CD4-positive, alpha-beta T cell treated with Interleukin-6 at 100 ng/mL for 8 hours (primary cell): ENCODE data around the gene PRKD3.
"Not testable (repeated sequence)": the region's sequence is repeated elsewhere in the genome, so short reads cannot be mapped to it uniquely, and the experiment has no call there.

Experiments used
- DNase-seq: peaks from one replicate; pipeline ENCODE4 v3.0.0-alpha.2; 2020; ENCODE audit warnings: mixed read lengths, low spot score

The PRKD3 gene

DNA sequence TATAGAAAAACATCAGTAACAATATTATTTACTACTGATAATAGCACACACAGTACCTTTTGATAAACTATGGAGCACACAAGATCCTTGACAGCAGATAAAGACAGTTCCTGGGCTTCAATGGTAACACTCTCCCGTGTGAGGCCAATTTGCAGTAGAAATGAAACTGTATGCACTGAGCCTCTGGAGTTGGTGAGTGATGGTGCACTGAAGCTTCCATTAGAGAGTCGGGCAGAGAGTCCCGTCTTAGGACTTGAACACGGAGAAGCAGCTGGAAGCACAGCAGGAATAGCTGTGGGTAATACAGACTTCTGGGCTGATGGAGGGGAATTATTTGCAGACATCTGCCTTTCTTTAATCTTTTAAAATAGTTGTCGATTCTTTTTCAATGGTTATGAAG, 8.5 kb downstream of the PRKD3 start:
- DNase-seq: no peak

DNA sequence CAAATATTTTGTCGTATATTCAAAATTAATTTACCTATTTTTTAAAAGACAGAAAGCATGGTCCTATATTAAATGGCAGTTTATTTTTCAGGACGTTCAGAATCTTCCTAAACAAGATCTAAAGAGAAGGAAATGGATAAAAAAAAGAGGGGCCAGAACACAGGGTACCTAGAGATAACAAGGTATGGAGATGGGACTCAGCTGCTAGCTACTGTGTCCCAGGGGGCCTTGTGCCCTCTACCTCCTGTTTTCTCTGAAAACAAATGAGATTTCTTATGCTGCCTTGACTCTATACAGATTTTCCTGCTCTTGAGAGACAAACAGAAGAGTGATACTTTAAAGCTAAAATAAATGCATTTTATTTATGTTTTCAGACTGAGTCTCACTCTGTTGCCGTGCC, 9.3 kb downstream of the PRKD3 start:
- DNase-seq: no peak

DNA sequence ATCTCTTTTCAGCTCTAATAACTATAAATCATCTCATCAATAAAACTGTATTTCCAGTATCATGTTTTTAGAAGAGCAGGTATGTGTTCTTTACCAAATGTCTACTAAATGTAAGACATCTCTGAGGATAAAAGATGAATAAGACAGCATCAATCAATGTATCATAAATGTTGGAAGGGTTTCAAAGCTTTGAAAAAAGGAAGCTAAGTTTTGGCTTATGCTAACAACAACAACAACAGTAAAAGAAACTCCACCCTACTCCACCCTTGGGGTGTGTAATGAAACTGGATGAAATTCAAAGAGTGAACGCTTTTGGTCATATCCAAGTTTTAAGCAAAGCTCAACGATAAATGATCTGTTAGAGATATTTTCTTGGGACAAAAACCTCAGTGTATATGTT, 17.1 kb downstream of the PRKD3 start:
- DNase-seq: no peak

DNA sequence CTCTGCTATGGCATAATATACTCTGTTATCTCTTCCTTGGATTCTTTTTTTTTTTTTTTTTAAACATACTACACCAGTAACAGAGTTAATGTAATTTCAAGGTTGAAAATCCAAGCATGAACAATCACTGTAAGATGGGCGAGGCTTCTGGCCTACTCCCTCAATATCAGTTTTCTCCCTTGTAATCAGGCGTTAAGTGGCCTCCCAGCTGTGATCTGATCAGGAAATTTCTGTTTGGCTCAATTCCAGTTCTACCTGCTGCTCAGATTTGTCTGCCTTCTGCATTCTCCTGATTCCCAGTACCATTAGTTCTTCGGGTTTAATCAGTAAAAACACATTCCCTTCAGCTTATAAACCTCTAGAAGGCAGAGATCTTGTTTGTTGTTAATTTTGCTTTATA, 18.6 kb downstream of the PRKD3 start:
- DNase-seq: no peak

DNA sequence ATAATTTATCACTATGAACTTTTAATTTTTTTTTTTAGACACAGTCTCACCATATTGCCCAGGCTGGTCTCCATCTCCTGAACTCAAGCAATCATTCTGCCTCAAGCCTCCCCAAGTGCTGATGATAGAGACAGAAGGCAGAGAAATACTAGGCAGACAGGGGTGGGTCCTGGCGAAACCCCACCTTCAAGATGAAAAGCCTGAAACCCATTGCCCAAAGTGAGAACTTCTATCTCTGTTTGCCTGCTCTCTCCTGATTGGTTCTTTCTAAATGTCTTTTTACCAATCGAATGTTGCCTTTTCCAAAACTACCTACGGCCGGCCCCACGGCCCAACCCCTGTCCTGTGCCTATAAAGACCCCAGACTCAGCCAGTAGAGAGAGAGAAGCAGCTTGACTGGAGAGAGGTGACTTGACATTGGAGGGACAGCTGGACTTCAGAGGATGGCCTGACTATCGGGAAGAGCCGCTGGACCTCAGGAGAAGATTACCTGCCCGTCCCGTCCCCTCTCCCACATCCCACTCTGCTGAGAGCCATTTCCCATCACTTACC, 21.9 kb downstream of the PRKD3 start:
- DNase-seq: no peak

DNA sequence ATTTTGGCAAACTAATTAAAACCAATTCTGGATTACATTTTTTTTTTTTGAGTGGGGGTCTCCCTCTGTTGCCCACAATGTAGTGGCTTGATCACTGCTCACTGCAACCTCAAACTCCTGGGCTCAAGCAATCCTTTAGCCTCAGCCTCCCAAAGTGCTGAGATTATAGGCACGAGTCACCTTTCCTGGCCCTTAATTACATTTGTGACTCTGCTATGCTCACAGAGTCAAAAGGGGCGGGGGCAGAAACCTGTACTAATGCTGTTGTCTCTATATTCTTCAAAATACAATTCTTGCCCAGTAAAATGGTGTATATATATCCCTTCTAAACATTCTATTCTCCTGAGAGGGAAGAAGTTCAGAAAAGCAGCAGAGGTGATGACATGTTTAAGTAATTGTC, 23.2 kb downstream of the PRKD3 start:
- DNase-seq: no peak

DNA sequence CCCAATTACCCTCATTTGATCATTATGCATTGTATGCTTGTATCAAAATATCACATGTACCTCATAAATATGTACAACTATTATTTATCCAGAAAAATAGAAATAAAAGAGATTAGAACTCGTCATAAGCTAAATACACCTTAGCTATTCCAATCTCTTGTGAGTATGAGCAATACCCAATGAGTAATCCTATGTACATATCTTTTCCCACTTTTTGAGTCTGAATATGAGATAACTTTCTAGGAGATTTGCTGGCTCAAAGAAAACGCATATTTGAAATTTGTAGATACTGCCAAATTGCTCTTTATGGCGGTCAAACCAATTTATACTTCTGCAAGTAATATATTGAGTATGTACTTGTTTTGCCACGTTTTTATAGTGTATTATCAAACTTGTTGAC, 24.1 kb downstream of the PRKD3 start:
- DNase-seq: no peak

DNA sequence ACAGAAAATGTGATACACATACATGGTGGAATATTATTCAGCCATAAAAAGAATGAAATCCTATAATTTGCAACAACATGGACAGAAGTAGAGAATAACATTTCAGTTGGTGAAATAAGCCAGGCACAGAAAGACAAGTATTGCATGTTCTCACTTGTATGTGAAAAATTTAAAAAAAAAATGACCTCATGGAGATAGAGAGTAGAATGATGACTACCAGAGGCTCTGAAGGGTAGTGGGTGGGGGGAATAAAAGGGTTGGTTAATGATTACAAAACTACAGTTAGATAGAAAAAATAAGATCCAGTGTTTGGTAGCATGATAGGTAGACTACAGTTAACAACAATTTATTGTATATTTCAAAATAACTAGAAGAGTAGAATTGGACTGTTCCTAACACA, 24.5 kb downstream of the PRKD3 start:
- no peak for DNase-seq

DNA sequence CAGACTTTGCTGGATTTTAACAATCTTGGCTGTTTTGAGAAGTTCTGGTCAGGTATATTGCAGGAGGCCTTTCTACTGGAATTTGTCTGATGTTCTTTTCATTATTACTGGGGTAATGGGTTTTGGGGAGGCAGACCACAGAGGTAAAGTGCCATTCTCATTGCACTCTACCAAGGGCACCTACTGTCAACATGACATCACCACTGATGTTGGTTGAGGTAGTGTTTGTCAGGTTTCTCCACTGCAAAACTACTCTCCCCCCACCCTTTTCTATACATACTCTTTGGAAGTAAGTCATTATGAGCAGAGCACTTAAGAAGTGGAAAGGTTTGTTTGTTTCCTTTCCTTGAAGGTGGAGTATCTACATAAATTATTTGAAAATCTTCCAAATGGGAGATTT, 27.0 kb downstream of the PRKD3 start:
- no peak for DNase-seq

DNA sequence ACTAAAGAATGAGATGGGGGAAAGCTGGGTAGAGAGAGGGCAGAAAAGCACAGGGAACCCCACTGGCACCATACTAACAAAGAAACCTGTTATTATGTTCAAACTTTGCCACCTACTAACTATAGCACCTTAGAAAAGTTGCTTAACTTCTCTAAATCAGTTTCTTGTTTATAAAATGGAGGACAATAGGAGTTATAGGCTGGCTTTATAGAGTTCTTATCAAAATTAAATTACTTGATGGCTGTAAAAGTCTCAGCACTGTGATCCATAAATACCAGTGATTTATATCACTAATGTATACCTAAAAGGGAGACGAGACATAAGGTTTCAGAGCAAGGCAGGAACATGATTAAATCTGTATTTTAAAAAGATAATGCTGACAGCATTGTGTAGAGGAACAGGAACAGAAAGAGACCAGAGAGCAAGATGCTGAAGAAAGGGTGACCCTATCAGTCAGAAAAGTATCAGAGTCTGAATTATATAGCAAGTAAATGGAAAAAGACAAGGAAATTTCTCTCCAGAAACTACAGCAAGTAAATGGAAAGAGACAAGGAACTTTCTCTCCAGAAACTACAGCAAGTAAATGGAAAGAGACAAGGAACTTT, 29.1 kb downstream of the PRKD3 start:
- no peak for DNase-seq

DNA sequence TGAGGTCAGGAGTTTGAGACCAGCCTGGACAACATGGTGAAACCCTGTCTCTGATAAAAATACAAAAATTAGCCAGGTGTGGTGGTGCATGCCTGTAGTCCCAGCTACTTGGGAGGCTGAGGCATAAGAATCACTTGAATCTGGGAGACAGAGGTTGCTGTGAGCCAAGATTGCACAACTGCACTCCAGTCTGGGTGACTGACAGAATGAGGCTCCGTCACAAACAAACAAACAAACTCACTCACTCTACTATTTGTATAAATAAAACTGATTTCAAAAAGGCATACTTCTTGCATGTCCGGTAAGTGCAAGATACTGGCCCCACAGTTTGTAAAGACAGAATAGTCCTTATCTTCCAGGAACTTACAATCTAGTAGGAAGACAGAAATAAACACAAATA, 29.8 kb downstream of the PRKD3 start:
- DNase-seq: not testable (repeated sequence)

DNA sequence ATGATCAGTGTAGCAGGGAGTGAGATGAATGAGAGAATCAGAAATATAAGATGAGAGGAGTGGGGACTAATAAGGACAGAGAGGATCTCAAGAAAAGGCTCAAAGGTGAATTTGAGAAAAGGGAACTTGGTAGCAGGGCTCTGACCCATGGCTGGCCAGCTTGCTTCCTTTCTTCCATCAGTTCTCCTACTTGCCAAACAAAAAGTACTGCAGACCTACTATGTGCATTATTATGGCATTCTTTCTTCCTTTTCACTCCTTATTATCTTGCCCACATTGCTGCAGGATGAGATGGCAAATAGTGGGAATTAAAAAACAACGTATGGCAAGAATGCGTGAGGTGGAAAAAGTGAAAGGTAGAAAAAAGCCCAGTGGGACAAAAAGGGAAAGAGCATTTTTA, 33.0 kb downstream of the PRKD3 start:
- DNase-seq: no peak

DNA sequence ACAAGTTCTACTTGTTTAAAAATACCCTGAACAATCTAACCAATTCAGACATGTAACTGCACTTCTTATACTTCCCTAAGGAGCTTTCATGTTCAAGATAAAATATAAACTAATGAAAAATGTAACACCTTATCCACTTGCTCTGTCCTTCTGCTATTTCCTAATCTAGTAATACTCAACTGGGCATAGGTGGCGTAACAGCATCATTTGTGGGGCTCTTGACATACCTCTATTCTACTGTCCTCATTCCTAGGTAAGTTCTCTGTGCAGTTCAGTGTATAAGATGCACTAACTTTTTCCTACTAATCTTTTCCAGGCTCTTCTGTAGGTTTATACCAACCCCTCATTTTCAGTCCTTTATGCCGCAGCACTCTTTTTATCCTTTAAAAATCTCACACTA, 36.7 kb downstream of the PRKD3 start:
- no peak for DNase-seq

DNA sequence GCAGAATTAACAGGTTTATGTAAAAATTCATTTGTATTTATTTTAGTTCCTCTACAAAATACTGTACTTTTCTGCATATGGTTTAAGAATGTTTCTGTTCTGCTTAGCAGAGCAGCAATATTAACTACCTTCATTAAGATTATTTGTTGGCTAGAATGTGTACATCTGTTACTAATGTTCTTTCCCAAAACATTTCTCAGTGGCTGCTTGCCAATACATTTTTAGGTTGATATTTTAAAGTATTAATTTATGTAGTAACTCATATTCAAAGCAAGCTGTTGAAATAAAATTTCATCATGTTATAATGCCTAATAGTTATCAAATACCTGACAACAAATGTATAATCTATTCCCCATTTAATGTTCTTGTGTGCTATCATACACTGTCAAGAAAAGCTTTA, 40.3 kb downstream of the PRKD3 start:
- DNase-seq: no peak

DNA sequence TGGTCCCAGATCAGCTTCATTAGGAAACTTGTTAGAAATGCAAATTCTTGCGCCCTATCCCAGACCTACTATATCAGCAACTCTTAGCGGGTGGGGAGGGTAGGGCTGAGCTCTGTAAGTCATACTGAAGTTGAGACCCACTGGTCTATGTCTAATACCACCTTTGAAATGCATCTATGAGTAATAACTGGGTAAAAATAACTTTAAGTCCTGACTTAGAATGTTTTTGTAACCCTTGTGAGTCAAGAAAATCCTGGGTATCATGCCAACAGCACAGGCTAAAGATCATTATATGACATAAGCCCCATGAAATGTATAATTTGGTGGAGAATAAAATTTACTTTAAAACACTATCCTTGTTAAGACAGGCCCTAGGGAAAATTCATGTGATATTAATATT, 41.4 kb downstream of the PRKD3 start:
- DNase-seq: no peak

DNA sequence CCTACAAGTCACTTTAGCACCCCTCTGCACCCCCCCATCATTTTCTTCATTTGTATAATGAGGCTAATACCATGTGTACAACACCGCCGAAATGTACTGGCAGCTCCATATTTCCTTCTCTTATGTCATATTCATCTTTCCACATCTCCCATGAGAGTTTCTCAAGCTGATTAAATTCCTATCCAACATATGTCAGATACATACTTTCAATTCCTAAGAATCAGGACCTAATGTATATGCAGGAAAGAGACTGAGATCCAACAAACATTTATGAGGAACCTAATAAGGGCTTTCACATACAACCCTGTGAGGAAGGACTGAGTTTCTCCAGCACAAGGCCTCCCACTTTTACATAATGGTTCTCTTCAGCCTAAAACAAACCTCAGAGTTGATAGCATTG, 41.9 kb downstream of the PRKD3 start:
- DNase-seq: no peak

DNA sequence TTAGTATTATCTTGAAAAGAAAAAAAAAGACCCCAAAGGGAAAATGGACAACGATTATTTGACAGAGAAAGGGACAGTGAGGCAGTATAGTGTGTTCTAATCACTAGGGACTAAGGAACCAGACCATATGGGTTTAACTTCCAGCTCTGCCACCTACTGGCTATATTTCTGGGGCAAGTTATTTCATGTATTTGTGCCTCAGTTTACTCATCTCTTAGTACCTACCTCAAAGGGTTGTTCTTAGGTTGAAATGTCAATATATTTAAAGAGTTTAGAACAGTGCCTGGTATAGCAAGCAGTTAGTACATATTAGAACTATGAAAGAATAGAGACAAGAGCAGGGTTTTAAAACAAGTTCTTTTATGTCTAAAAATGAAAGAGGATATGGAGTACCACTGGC, 42.7 kb downstream of the PRKD3 start:
- DNase-seq: no peak

DNA sequence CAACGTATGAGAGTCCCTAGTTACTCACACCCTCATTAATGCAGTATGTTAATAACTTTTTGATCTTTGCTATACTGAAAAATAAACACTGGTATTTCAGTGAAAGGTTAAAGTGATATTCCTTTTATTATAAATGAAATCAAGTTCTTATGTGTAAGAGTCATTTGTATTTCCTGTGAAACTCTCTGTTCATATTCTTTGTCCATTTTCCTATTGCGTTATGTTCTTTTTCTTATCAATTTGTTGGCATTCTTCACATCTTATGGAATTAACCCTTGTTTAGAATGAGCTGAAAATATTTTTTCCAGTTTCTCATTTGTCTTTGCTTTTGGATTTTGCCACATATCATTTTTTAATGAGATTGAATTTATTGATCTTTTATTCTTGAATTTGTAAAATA, 48.3 kb downstream of the PRKD3 start:
- no peak for DNase-seq
